Neuronal stem cell (in vitro differentiated cells): ENCODE results near the gene RUNX1.

Experiments used
- DNase-seq: peaks from one replicate; pipeline ENCODE4 v3.0.0-alpha.2; 2013; ENCODE audit warnings: low spot score
- H2AFZ ChIP-seq: one replicate; pipeline ENCODE4 v1.6.1; 2013; ENCODE audit warnings: mild to moderate bottlenecking, low read length, inconsistent platforms
- H2AK5ac ChIP-seq: 2 replicates; pipeline ENCODE4 v1.6.1; 2013; ENCODE audit warnings: low read depth, mild to moderate bottlenecking, inconsistent platforms, low read length, moderate library complexity, mixed read lengths
- H2BK120ac ChIP-seq: 2 replicates; pipeline ENCODE4 v1.6.1; 2013; ENCODE audit warnings: low read depth, mild to moderate bottlenecking, inconsistent platforms, low read length, moderate library complexity, mixed read lengths
- H2BK12ac ChIP-seq: one replicate; pipeline ENCODE4 v1.6.1; 2013; ENCODE audit warnings: low read length, inconsistent platforms
- H2BK15ac ChIP-seq: 2 replicates; pipeline ENCODE4 v1.6.1; 2013; ENCODE audit warnings: mild to moderate bottlenecking, low read length, inconsistent platforms, mixed read lengths
- H2BK5ac ChIP-seq: one replicate; pipeline ENCODE4 v1.6.1; 2013; ENCODE audit warnings: inconsistent platforms, mild to moderate bottlenecking, low read length, moderate library complexity
- H3K14ac ChIP-seq: one replicate; pipeline ENCODE4 v1.6.1; 2013; ENCODE audit warnings: low read length, inconsistent platforms
- H3K18ac ChIP-seq: 2 replicates; pipeline ENCODE4 v1.6.1; 2013; ENCODE audit warnings: low read length, inconsistent platforms
- H3K23ac ChIP-seq: 2 replicates; pipeline ENCODE4 v1.6.1; 2013; ENCODE audit warnings: low read depth, mild to moderate bottlenecking, mixed read lengths, low read length, inconsistent platforms; ENCODE audit not compliant: poor library complexity
- H3K27ac ChIP-seq: replicated peaks from 3 replicates; pipeline ENCODE4 v1.5.1; 2013; ENCODE audit warnings: low read length, inconsistent platforms
- H3K27me3 ChIP-seq, 3 experiments: 2 replicates each; pipeline ENCODE4 v1.6.1; 2013; ENCODE audit warnings: low read length in 3 of 3, mild to moderate bottlenecking in 2 of 3, inconsistent platforms in 1 of 3, low read depth in 1 of 3, mixed read lengths in 1 of 3, moderate library complexity in 1 of 3; ENCODE audit not compliant: control insufficient read depth in 3 of 3, insufficient read depth in 3 of 3
- H3K36me3 ChIP-seq, 2 donors: replicated peaks in 1 of 2; 2 replicates each; pipeline ENCODE4 v1.6.1; 2013; ENCODE audit warnings: low read length in 2 of 2; ENCODE audit not compliant: control insufficient read depth in 2 of 2, insufficient read depth in 2 of 2
- H3K4ac ChIP-seq: 2 replicates; pipeline ENCODE4 v1.6.1; 2013; ENCODE audit warnings: inconsistent platforms, mild to moderate bottlenecking, low read length, moderate library complexity
- H3K4me1 ChIP-seq, 2 donors: 1 replicate in 1 of 2; 2 replicates in 1 of 2; pipeline ENCODE4 v1.6.1; 2013; ENCODE audit warnings: low read length in 2 of 2, low read depth in 1 of 2; ENCODE audit not compliant: control insufficient read depth in 2 of 2, insufficient read depth in 1 of 2
- H3K4me2 ChIP-seq: one replicate; pipeline ENCODE4 v1.6.1; 2013; ENCODE audit warnings: mild to moderate bottlenecking, low read length, inconsistent platforms; ENCODE audit not compliant: insufficient read depth, poor library complexity, severe bottlenecking
- H3K4me3 ChIP-seq, 2 donors: 2 replicates each; pipeline ENCODE4 v1.5.1; 2013; ENCODE audit warnings: low read length in 2 of 2, mild to moderate bottlenecking in 2 of 2, inconsistent platforms in 1 of 2, moderate library complexity in 1 of 2
- H3K79me1 ChIP-seq: one replicate; pipeline ENCODE4 v1.6.1; 2013; ENCODE audit warnings: low read depth, mild to moderate bottlenecking, inconsistent platforms, low read length, moderate library complexity
- H3K9ac ChIP-seq: one replicate; pipeline ENCODE4 v1.6.1; 2013; ENCODE audit warnings: mild to moderate bottlenecking, low read depth, low read length, inconsistent platforms; ENCODE audit not compliant: poor library complexity
- H3K9me3 ChIP-seq, 2 donors: replicated peaks in 1 of 2; 2 replicates each; pipeline versions ENCODE3 to v1.6.1; 2013; ENCODE audit warnings: low read length in 2 of 2, mild to moderate bottlenecking in 2 of 2, inconsistent platforms in 1 of 2, low read depth in 1 of 2, mixed read lengths in 1 of 2, moderate library complexity in 1 of 2; ENCODE audit not compliant: control insufficient read depth in 2 of 2, insufficient read depth in 1 of 2
- H4K8ac ChIP-seq: one replicate; pipeline ENCODE4 v1.6.1; 2013; ENCODE audit warnings: low read depth, mild to moderate bottlenecking, inconsistent platforms, low read length, moderate library complexity
- H4K91ac ChIP-seq: one replicate; pipeline ENCODE4 v1.6.1; 2013; ENCODE audit warnings: low read length, low read depth, mild to moderate bottlenecking, inconsistent platforms; ENCODE audit not compliant: poor library complexity
- WGBS, 2 donors: extraction: QIAGEN DNeasy Blood & Tissue Kit; methylation state at CpG; one replicate each; pipeline ENCODE4 v1.1.7; 2013; ENCODE audit warnings: missing lambda C conversion rate in 2 of 2, mixed read lengths in 1 of 2; ENCODE audit not compliant: insufficient read length in 2 of 2, insufficient replicate concordance in 1 of 2; ENCODE audit errors: extremely low coverage in 2 of 2; 5-methylcytosine and 5-hydroxymethylcytosine counted together

RUNX1 gene

GRCh38 chr21:34790341-34790740 lies 258.8 kb downstream of the RUNX1 start:
- no peak overlapping the region for H3K4me2 ChIP-seq
- H3K9me3 ChIP-seq = peaks cover 0 to 3% of the 10 kb centered on the region in 2 donors
- H2BK15ac ChIP-seq = no peak overlapping the region
- H3K36me3 ChIP-seq = no peaks in the 10 kb centered on the region
- no peak overlapping the region for H3K14ac ChIP-seq
- WGBS, 2 donors = no CpG with 5 or more reads among the region's 6 CpGs
- H3K4me3 ChIP-seq = no peak overlapping the region
- H3K27me3 ChIP-seq = no peaks in the 10 kb centered on the region
- no peak overlapping the region for H4K8ac ChIP-seq
- no peak overlapping the region for H4K91ac ChIP-seq
- DNase-seq = no peak
- no peak overlapping the region for H3K18ac ChIP-seq
- H3K9ac ChIP-seq = no peak overlapping the region
- no peak overlapping the region for H3K27ac ChIP-seq
- no peaks in the 10 kb centered on the region for H3K79me1 ChIP-seq
- H2BK12ac ChIP-seq = no peak overlapping the region
- no peak overlapping the region for H2AK5ac ChIP-seq
- no peak overlapping the region for H3K4ac ChIP-seq
- peaks cover 0 to 2% of the 10 kb centered on the region in 2 donors for H3K4me1 ChIP-seq
- H3K23ac ChIP-seq = no peak overlapping the region
- no peak overlapping the region for H2AFZ ChIP-seq
- H2BK120ac ChIP-seq = no peak overlapping the region
- H2BK5ac ChIP-seq = no peak overlapping the region

- H3K9me3 ChIP-seq = peaks cover 0 to 3% of the 10 kb centered on the region in 2 donors
- H2AFZ ChIP-seq = no peak overlapping the region
- H4K8ac ChIP-seq = no peak overlapping the region
- H3K23ac ChIP-seq = no peak overlapping the region
- H3K18ac ChIP-seq = no peak overlapping the region
- H2BK15ac ChIP-seq = no peak overlapping the region
- DNase-seq = no peak
- H3K14ac ChIP-seq = no peak overlapping the region
- H4K91ac ChIP-seq = no peak overlapping the region
- no peaks in the 10 kb centered on the region for H3K27me3 ChIP-seq
- no peaks in the 10 kb centered on the region for H3K79me1 ChIP-seq
- H3K4me2 ChIP-seq = no peak overlapping the region
- no peak overlapping the region for H3K27ac ChIP-seq
- H3K4ac ChIP-seq = no peak overlapping the region
- no peak overlapping the region for H3K4me3 ChIP-seq
- WGBS, 2 donors = no CpG with 5 or more reads among the region's 1 CpG
- H3K36me3 ChIP-seq = no peaks in the 10 kb centered on the region
- no peaks in the 10 kb centered on the region for H3K4me1 ChIP-seq
- no peak overlapping the region for H3K9ac ChIP-seq
- no peak overlapping the region for H2BK120ac ChIP-seq
- H2BK5ac ChIP-seq = no peak overlapping the region
- no peak overlapping the region for H2BK12ac ChIP-seq
- H2AK5ac ChIP-seq = no peak overlapping the region
Measured at GRCh38 chr21:34788879-34789278, 260.2 kb downstream of the RUNX1 start.

GRCh38 chr21:34783815-34784214 lies 265.3 kb downstream of the RUNX1 start:
- no peak overlapping the region for H3K4me3 ChIP-seq
- H3K79me1 ChIP-seq = no peaks in the 10 kb centered on the region
- H3K9me3 ChIP-seq = no peaks in the 10 kb centered on the region
- no peak overlapping the region for H2BK5ac ChIP-seq
- H3K4ac ChIP-seq = no peak overlapping the region
- no peak overlapping the region for H4K91ac ChIP-seq
- no peak overlapping the region for H3K18ac ChIP-seq
- no peak overlapping the region for H2BK120ac ChIP-seq
- no peak overlapping the region for H3K23ac ChIP-seq
- no CpG with 5 or more reads among the region's 2 CpGs for WGBS, 2 donors
- no peak for DNase-seq
- H3K36me3 ChIP-seq = no peaks in the 10 kb centered on the region
- no peaks in the 10 kb centered on the region for H3K27me3 ChIP-seq
- no peak overlapping the region for H3K27ac ChIP-seq
- H4K8ac ChIP-seq = no peak overlapping the region
- H2AFZ ChIP-seq = no peak overlapping the region
- no peak overlapping the region for H2AK5ac ChIP-seq
- no peak overlapping the region for H3K9ac ChIP-seq
- H3K4me1 ChIP-seq = no peaks in the 10 kb centered on the region
- H2BK15ac ChIP-seq = no peak overlapping the region
- no peak overlapping the region for H3K4me2 ChIP-seq
- no peak overlapping the region for H3K14ac ChIP-seq
- H2BK12ac ChIP-seq = no peak overlapping the region

- no peak for DNase-seq
- no peak overlapping the region for H2BK5ac ChIP-seq
- H4K91ac ChIP-seq = no peak overlapping the region
- H3K36me3 ChIP-seq = no peaks in the 10 kb centered on the region
- H2AFZ ChIP-seq = no peak overlapping the region
- no peak overlapping the region for H3K18ac ChIP-seq
- no peak overlapping the region for H3K9ac ChIP-seq
- H3K79me1 ChIP-seq = no peaks in the 10 kb centered on the region
- H3K23ac ChIP-seq = no peak overlapping the region
- no peaks in the 10 kb centered on the region for H3K9me3 ChIP-seq
- no peak overlapping the region for H3K4ac ChIP-seq
- H2BK12ac ChIP-seq = no peak overlapping the region
- no CpG with 5 or more reads among the region's 11 CpGs for WGBS, 2 donors
- no peak overlapping the region for H2BK120ac ChIP-seq
- H3K4me3 ChIP-seq = no peak overlapping the region
- H4K8ac ChIP-seq = no peak overlapping the region
- no peak overlapping the region for H3K14ac ChIP-seq
- no peak overlapping the region for H2BK15ac ChIP-seq
- no peaks in the 10 kb centered on the region for H3K4me1 ChIP-seq
- no peak overlapping the region for H3K4me2 ChIP-seq
- H3K27ac ChIP-seq = no peak overlapping the region
- H3K27me3 ChIP-seq = no peaks in the 10 kb centered on the region
- H2AK5ac ChIP-seq = no peak overlapping the region
Measured at GRCh38 chr21:34782506-34783360, 266.4 kb downstream of the RUNX1 start.
